Activated CD8-positive, alpha-beta memory T cell treated with anti-CD3 and anti-CD28 coated beads, Interleukin-2, amount 10 ng/mL, durations not matched to agents 7 days and 5 days (primary cell): ENCODE results near the gene SETD3. TPM values are rescaled to one million over a fixed set of nuclear protein-coding genes. Genes with fewer than 3 reads are reported as not detected.

Source experiments
- ATAC-seq: fragments of 150-1000 bp; cut with Tn5 transposase; one replicate; pipeline ENCODE4 v1.10.0; 2021; ENCODE audit warnings: moderate library complexity
- CTCF ChIA-PET: fragments of 350-600 bp; sonication (Branson Sonifier 250); formaldehyde crosslinking; loops from one replicate; lab custom pipeline; 2021; ENCODE audit warnings: antibody characterized with exemption; lab: Charles Lee
- DNase-seq: peaks from one replicate; pipeline ENCODE4 v3.0.0-alpha.2; 2020
- H3K27ac Mint-ChIP-seq: one replicate; pipeline ENCODE4 v1.8.0; 2021; ENCODE audit warnings: mild to moderate bottlenecking, mixed read lengths
- H3K27me3 Mint-ChIP-seq: one replicate; pipeline ENCODE4 v1.8.0; 2021; ENCODE audit warnings: mixed read lengths
- H3K36me3 Mint-ChIP-seq: one replicate; pipeline ENCODE4 v1.8.0; 2021; ENCODE audit warnings: mild to moderate bottlenecking, mixed read lengths
- H3K4me1 Mint-ChIP-seq: one replicate; pipeline ENCODE4 v1.8.0; 2021; ENCODE audit warnings: mixed read lengths
- H3K4me3 Mint-ChIP-seq: one replicate; pipeline ENCODE4 v1.8.0; 2021; ENCODE audit warnings: mild to moderate bottlenecking, moderate library complexity, mixed read lengths
- H3K9me3 Mint-ChIP-seq: one replicate; pipeline ENCODE4 v1.8.0; 2022; ENCODE audit warnings: low read depth, mixed read lengths
- total RNA-seq, 2 experiments: library from RNA; stranded (reverse); gene quantifications; one replicate each; pipeline ENCODE4 v1.2.3, GENCODE V29; 2021

SETD3 gene
- total RNA-seq, 2 experiments from 2014 or later, result 53.9 to 61.4 TPM

GRCh38 chr14:99395909-99396530 lies 84.6 kb downstream of the SETD3 start:
- Mint-ChIP-seq H3K27ac (peak overlapping the region; percentile 63), H3K9me3 (no peaks in the 10 kb centered on the region), H3K36me3 (peaks cover 28% of the 10 kb centered on the region), H3K27me3 (no peaks in the 10 kb centered on the region), H3K4me3 (no peak overlapping the region), H3K4me1 (peaks cover 20% of the 10 kb centered on the region)
- CTCF ChIA-PET, result interaction anchor here (0.6 to 10.9 kb wide), 5 partner anchors 9 to 109 kb away, joined by 3 to 158 read pairs (median 4); no protein-coding TSS in a partner anchor
- peak; percentile 96 for ATAC-seq
- DNase-seq, result peak; percentile 82

- no peaks in the 10 kb centered on the region for H3K9me3 Mint-ChIP-seq
- no peak overlapping the region for H3K27ac Mint-ChIP-seq
- ATAC-seq, result no peak
- H3K36me3 Mint-ChIP-seq, result peaks cover 19% of the 10 kb centered on the region
- no peak for DNase-seq
- H3K27me3 Mint-ChIP-seq, result no peaks in the 10 kb centered on the region
- peaks cover 20% of the 10 kb centered on the region for H3K4me1 Mint-ChIP-seq
- H3K4me3 Mint-ChIP-seq, result no peak overlapping the region
- CTCF ChIA-PET, result interaction anchor here (10.9 kb wide), 1 partner anchor 21 kb away, joined by 158 read pairs; no protein-coding TSS in a partner anchor
These were observed 86.0 kb downstream of the SETD3 start for GRCh38 chr14:99394602-99395156.

GRCh38 chr14:99393059-99393655 lies 87.5 kb downstream of the SETD3 start:
- ATAC-seq (peak; percentile 30), DNase-seq (peak; percentile 51)
- Mint-ChIP-seq H3K36me3 (peaks cover 7% of the 10 kb centered on the region), H3K4me3 (no peak overlapping the region), H3K9me3 (no peaks in the 10 kb centered on the region), H3K27ac (no peak overlapping the region), H3K4me1 (peaks cover 20% of the 10 kb centered on the region), H3K27me3 (no peaks in the 10 kb centered on the region)
- CTCF ChIA-PET, result interaction anchor here (0.7 to 10.9 kb wide), 18 partner anchors 9 to 235 kb away, joined by 3 to 158 read pairs (median 4); no protein-coding TSS in a partner anchor

GRCh38 chr14:99391671-99392070 lies 89.0 kb downstream of the SETD3 start:
- ATAC-seq (no peak), DNase-seq (no peak)
- Mint-ChIP-seq H3K4me3 (no peak overlapping the region), H3K4me1 (peaks cover 22% of the 10 kb centered on the region), H3K27me3 (no peaks in the 10 kb centered on the region), H3K36me3 (no peaks in the 10 kb centered on the region), H3K27ac (no peak overlapping the region), H3K9me3 (no peaks in the 10 kb centered on the region)
- CTCF ChIA-PET, result interaction anchor here (1.1 to 10.9 kb wide), 5 partner anchors 10 to 107 kb away, joined by 3 to 158 read pairs (median 5); no protein-coding TSS in a partner anchor

- H3K4me1 Mint-ChIP-seq, result peaks cover 9% of the 10 kb centered on the region
- DNase-seq, result no peak
- H3K36me3 Mint-ChIP-seq, result no peaks in the 10 kb centered on the region
- H3K27me3 Mint-ChIP-seq, result peaks cover 13% of the 10 kb centered on the region
- CTCF ChIA-PET, result interaction anchor here (0.6 to 10.9 kb wide), 21 partner anchors 9 to 104 kb away, joined by 3 to 158 read pairs (median 3); partner anchors contain the start of genes CCNK and SETD3
- H3K27ac Mint-ChIP-seq, result no peak overlapping the region
- H3K9me3 Mint-ChIP-seq, result no peaks in the 10 kb centered on the region
- no peak overlapping the region for H3K4me3 Mint-ChIP-seq
- ATAC-seq, result peak; percentile 25
These were observed 91.4 kb downstream of the SETD3 start for GRCh38 chr14:99389174-99389826.

GRCh38 chr14:99388286-99388685 lies 92.4 kb downstream of the SETD3 start:
- DNase-seq (no peak), ATAC-seq (no peak)
- Mint-ChIP-seq H3K27ac (no peak overlapping the region), H3K9me3 (no peaks in the 10 kb centered on the region), H3K4me3 (no peak overlapping the region), H3K36me3 (no peaks in the 10 kb centered on the region), H3K4me1 (peaks cover 9% of the 10 kb centered on the region), H3K27me3 (peaks cover 13% of the 10 kb centered on the region)
- CTCF ChIA-PET, result interaction anchor here (0.8 to 10.9 kb wide), 19 partner anchors 9 to 109 kb away, joined by 3 to 158 read pairs (median 4); partner anchors contain the start of genes CCNK and SETD3

GRCh38 chr14:99387880-99388279 lies 92.8 kb downstream of the SETD3 start:
- Mint-ChIP-seq H3K4me3 (no peak overlapping the region), H3K9me3 (no peaks in the 10 kb centered on the region), H3K36me3 (no peaks in the 10 kb centered on the region), H3K4me1 (peaks cover 9% of the 10 kb centered on the region), H3K27ac (no peak overlapping the region), H3K27me3 (peaks cover 13% of the 10 kb centered on the region)
- CTCF ChIA-PET, result interaction anchor here (0.6 to 10.9 kb wide), 10 partner anchors 8 to 896 kb away, joined by 3 to 158 read pairs (median 4); no protein-coding TSS in a partner anchor
- DNase-seq, result peak; percentile 50
- ATAC-seq, result no peak

- Mint-ChIP-seq H3K4me3 (no peak overlapping the region), H3K27ac (no peak overlapping the region), H3K4me1 (peaks cover 9% of the 10 kb centered on the region), H3K36me3 (no peaks in the 10 kb centered on the region), H3K27me3 (peaks cover 21% of the 10 kb centered on the region), H3K9me3 (no peaks in the 10 kb centered on the region)
- DNase-seq (no peak), ATAC-seq (no peak)
- CTCF ChIA-PET, result no interaction called here
These were observed 95.9 kb downstream of the SETD3 start for GRCh38 chr14:99384450-99385417.

- CTCF ChIA-PET, result no interaction called here
- Mint-ChIP-seq H3K9me3 (no peaks in the 10 kb centered on the region), H3K4me3 (no peak overlapping the region), H3K27ac (no peak overlapping the region), H3K27me3 (peaks cover 21% of the 10 kb centered on the region), H3K4me1 (peaks cover 9% of the 10 kb centered on the region), H3K36me3 (no peaks in the 10 kb centered on the region)
- ATAC-seq, result no peak
- no peak for DNase-seq
These were observed 96.9 kb downstream of the SETD3 start for GRCh38 chr14:99383472-99384449.

- DNase-seq (no peak), ATAC-seq (no peak)
- Mint-ChIP-seq H3K9me3 (no peaks in the 10 kb centered on the region), H3K27me3 (peaks cover 21% of the 10 kb centered on the region), H3K27ac (no peak overlapping the region), H3K4me3 (no peak overlapping the region), H3K36me3 (no peaks in the 10 kb centered on the region), H3K4me1 (peaks cover 9% of the 10 kb centered on the region)
- CTCF ChIA-PET, result interaction anchor here (1.2 kb wide), 1 partner anchor 9 kb away, joined by 3 read pairs; no protein-coding TSS in a partner anchor
These were observed 97.7 kb downstream of the SETD3 start for GRCh38 chr14:99382781-99383471.

- Mint-ChIP-seq H3K4me3 (no peak overlapping the region), H3K9me3 (no peaks in the 10 kb centered on the region), H3K36me3 (no peaks in the 10 kb centered on the region), H3K27ac (no peak overlapping the region), H3K4me1 (peaks cover 3% of the 10 kb centered on the region), H3K27me3 (peaks cover 21% of the 10 kb centered on the region)
- ATAC-seq, result no peak
- CTCF ChIA-PET, result interaction anchor here (0.5 to 2.5 kb wide), 3 partner anchors 10 to 1075 kb away, joined by 3 to 7 read pairs (median 3); no protein-coding TSS in a partner anchor
- DNase-seq, result no peak
These were observed 98.6 kb downstream of the SETD3 start for GRCh38 chr14:99382071-99382470.
